Endothelial cell of umbilical vein (primary cell): ENCODE measurements around the gene SH3RF3. TPM values are rescaled to one million over a fixed set of nuclear protein-coding genes. Genes with fewer than 3 reads are reported as not detected.

Source experiments
- BruUV-seq: library from RNA; stranded (reverse); fragments of 400-500 nt; replicated peaks from 2 replicates; lab custom pipeline; 2021; lab: Mats Ljungman, UMichigan
- CTCF ChIA-PET: fragments of 300-600, 350-600 bp; sonication (Branson Sonifier 250); formaldehyde crosslinking; loops from one replicate; lab custom pipeline; 2021; ENCODE audit warnings: antibody characterized with exemption, inconsistent platforms; lab: Charles Lee
- POLR2A ChIA-PET: fragments of 300-600, 350-600 bp; sonication (Branson Sonifier 250); formaldehyde crosslinking; loops from one replicate; lab custom pipeline; 2021; ENCODE audit warnings: antibody characterized with exemption, inconsistent platforms; lab: Charles Lee
- DNase-seq: peaks from one replicate; pipeline ENCODE4 v3.0.0-alpha.2; 2011; ENCODE audit warnings: low read depth, low spot score
- FAIRE-seq: peaks from 2 replicates; lab custom pipeline; 2011; peaks lifted over from hg19 to GRCh38; lab: Jason Lieb, UNC
- H2AFZ ChIP-seq: 2 replicates; pipeline ENCODE4 v1.6.0; 2012; ENCODE audit warnings: low read depth, low read length, control low read depth, inconsistent platforms
- H3K27ac ChIP-seq: 2 replicates; pipeline ENCODE4 v1.5.1; 2011; ENCODE audit warnings: low read depth, mild to moderate bottlenecking, control low read depth, low read length, moderate library complexity; ENCODE audit not compliant: insufficient read depth
- H3K27me3 ChIP-seq, 2 experiments: 2 replicates each; pipeline versions ENCODE4 v1.6.0 to v1.6.1; 2011; ENCODE audit warnings: low read length in 2 of 2, mixed read lengths in 1 of 2; ENCODE audit not compliant: control insufficient read depth in 2 of 2, insufficient read depth in 2 of 2
- H3K36me3 ChIP-seq, 2 experiments: 2 replicates in 1 of 2; 3 replicates in 1 of 2; pipeline ENCODE4 v1.5.1; 2011; ENCODE audit warnings: low read length in 2 of 2, mild to moderate bottlenecking in 1 of 2, moderate library complexity in 1 of 2; ENCODE audit not compliant: control insufficient read depth in 2 of 2, insufficient read depth in 2 of 2; ENCODE audit errors: extremely low read depth in 1 of 2
- H3K4me1 ChIP-seq: 3 replicates; pipeline ENCODE4 v1.5.1; 2011; ENCODE audit warnings: mild to moderate bottlenecking, low read length; ENCODE audit not compliant: control insufficient read depth, insufficient read depth; ENCODE audit errors: extremely low read depth
- H3K4me2 ChIP-seq: 2 replicates; pipeline ENCODE4 v1.6.1; 2011; ENCODE audit warnings: low read length, control low read depth, mixed read lengths; ENCODE audit not compliant: insufficient read depth
- H3K4me3 ChIP-seq, 3 experiments: fragments of 200-600 bp in 1 of 3; sonication (generic), shearing (Covaris generic) in 1 of 3; replicated peaks in 1 of 3; 2 replicates each; pipeline ENCODE4 v1.5.1; 2011 to 2016; ENCODE audit warnings: control low read depth in 3 of 3, low read length in 3 of 3, mild to moderate bottlenecking in 2 of 3, inconsistent platforms in 1 of 3, low read depth in 1 of 3, moderate library complexity in 1 of 3; ENCODE audit not compliant: insufficient read depth in 1 of 3
- H3K79me2 ChIP-seq: 2 replicates; pipeline ENCODE4 v1.6.0; 2012; ENCODE audit warnings: low read length, inconsistent platforms; ENCODE audit not compliant: control insufficient read depth, insufficient read depth
- H3K9ac ChIP-seq: replicated peaks from 2 replicates; pipeline ENCODE3; 2011; ENCODE audit warnings: low read length, control low read depth; ENCODE audit not compliant: insufficient read depth; ENCODE audit errors: extremely low read depth
- H3K9me1 ChIP-seq: replicated peaks from 3 replicates; pipeline ENCODE4 v1.6.0; 2011; ENCODE audit warnings: mild to moderate bottlenecking, low read length; ENCODE audit not compliant: control insufficient read depth, insufficient read depth; ENCODE audit errors: extremely low read depth
- H3K9me3 ChIP-seq: replicated peaks from 2 replicates; pipeline ENCODE4 v1.5.1; 2012; ENCODE audit warnings: low read length, inconsistent platforms; ENCODE audit not compliant: control insufficient read depth, insufficient read depth
- H4K20me1 ChIP-seq: replicated peaks from 2 replicates; pipeline ENCODE3; 2011; ENCODE audit warnings: mild to moderate bottlenecking, low read length; ENCODE audit not compliant: control insufficient read depth, insufficient read depth; ENCODE audit errors: extremely low read depth
- CTCF ChIP-seq, 2 donors: IDR thresholded peaks; 1 replicate in 1 of 2; 2 replicates in 1 of 2; pipeline ENCODE4 v1.5.1; 2011; ENCODE audit warnings: low read length in 2 of 2, mild to moderate bottlenecking in 2 of 2, moderate library complexity in 2 of 2, control low read depth in 1 of 2, inconsistent platforms in 1 of 2, low read depth in 1 of 2; ENCODE audit not compliant: insufficient read depth in 1 of 2; ENCODE audit errors: extremely low read depth in 1 of 2
- EZH2 ChIP-seq: IDR thresholded peaks from 2 replicates; pipeline ENCODE4 v1.6.1; 2012; ENCODE audit warnings: borderline replicate concordance, low read depth, mild to moderate bottlenecking, moderate library complexity, low read length, inconsistent platforms; ENCODE audit not compliant: severe bottlenecking
- FOS ChIP-seq: IDR thresholded peaks from 2 replicates; pipeline ENCODE4 v1.6.1; 2011; ENCODE audit warnings: mild to moderate bottlenecking, low read length, moderate library complexity, borderline replicate concordance; ENCODE audit not compliant: insufficient read depth
- GATA2 ChIP-seq: IDR thresholded peaks from 2 replicates; pipeline ENCODE4 v1.7.0; 2011; ENCODE audit warnings: low read depth, mild to moderate bottlenecking, moderate library complexity, mixed read lengths, low read length; ENCODE audit not compliant: insufficient read length, insufficient read depth
- JUN ChIP-seq: IDR thresholded peaks from 2 replicates; pipeline ENCODE4 v1.6.1; 2011; ENCODE audit warnings: borderline replicate concordance, low read depth; ENCODE audit not compliant: insufficient read length, insufficient read depth
- MAX ChIP-seq: IDR thresholded peaks from 2 replicates; pipeline ENCODE4 v1.6.1; 2011; ENCODE audit not compliant: insufficient read depth, insufficient read length
- MYC ChIP-seq: IDR thresholded peaks from one replicate; pipeline ENCODE4 v1.6.1; 2011; ENCODE audit warnings: mild to moderate bottlenecking, low read depth, low read length
- POLR2A ChIP-seq: IDR thresholded peaks from 2 replicates; pipeline ENCODE4 v1.6.1; 2012; ENCODE audit warnings: low read depth, mild to moderate bottlenecking, control low read depth, low read length
- POLR2AphosphoS5 ChIP-seq: IDR thresholded peaks from 2 replicates; pipeline ENCODE4 v1.6.1; 2012; ENCODE audit warnings: low read depth, mild to moderate bottlenecking, control low read depth, low read length, moderate library complexity; ENCODE audit not compliant: insufficient read depth
- dilution Hi-C: fragments of 300-500 bp; cut with MboI; formaldehyde crosslinking; loops from one replicate; pipeline ENCODE4 v1.15.0; 2019; ENCODE audit warnings: low sequenced_read_pairs; ENCODE audit not compliant: extremely low pct_ligation_motif_present
- intact Hi-C: fragments of 100-400 bp; cut with micrococcal nuclease; formaldehyde crosslinking; loops from one replicate; pipeline ENCODE4 v1.10.0; 2022
- polyA plus RNA-seq, 4 experiments: library from polyadenylated mRNA; depleted of rRNA in 3 of 4; stranded (reverse) in 3 of 4; unstranded in 1 of 4; fragments of >200 nt; gene quantifications; 2 replicates each; pipeline versions ENCODE4 v1.2.1 to v1.2.3, GENCODE V29; 2011 to 2012; ENCODE audit warnings: missing spikeins in 1 of 4
- total RNA-seq: library from RNA; stranded (reverse); gene quantifications from 2 replicates; pipeline ENCODE4 v1.2.3, GENCODE V29; 2021

The SH3RF3 gene
- total and polyA plus RNA-seq, 2 donors (not counting 3 experiments of a cell fraction or from before 2014, with no cell fraction given), result 3.8 to 14.7 TPM

- intact Hi-C loops (no loop called here), dilution Hi-C loops (no loop called here)
- Histone ChIP-seq H3K4me2 (no peak overlapping the region), H3K4me1 (no peaks in the 10 kb centered on the region), H2AFZ (no peak overlapping the region), H4K20me1 (no peaks in the 10 kb centered on the region), H3K79me2 (peaks cover 2% of the 10 kb centered on the region), H3K27ac (no peak overlapping the region), H3K9me3 (no peaks in the 10 kb centered on the region), H3K9me1 (no peaks in the 10 kb centered on the region), H3K36me3 (no peaks in the 10 kb centered on the region), H3K9ac (no peak overlapping the region), H3K27me3 (no peaks in the 10 kb centered on the region), H3K4me3 (no peak overlapping the region)
- FAIRE-seq (no peak), DNase-seq (no peak)
- POLR2A ChIA-PET, result no interaction called here
- no peak for TF ChIP-seq JUN
- TF ChIP-seq CTCF (IDR thresholded peaks at IDR 0.05; ENCODE audit: extremely low read depth in 1 of 2, insufficient read depth in 1 of 2, low read depth in 1 of 2, low read length in 2 of 2), result no peak
- no peak for TF ChIP-seq POLR2A
- no peak for TF ChIP-seq FOS
- no peak for TF ChIP-seq MAX
- TF ChIP-seq MYC, result no peak
- TF ChIP-seq EZH2, result no peak
- TF ChIP-seq POLR2AphosphoS5, result no peak
- no peak for TF ChIP-seq GATA2
- BruUV-seq, result no TSS peak
- CTCF ChIA-PET, result interaction anchor here (1.3 to 1.7 kb wide), 2 partner anchors 11 to 28 kb away, joined by 3 to 4 read pairs; no protein-coding TSS in a partner anchor
These were observed 67.3 kb downstream of the SH3RF3 start for GRCh38 chr2:109196081-109196875.
